Nephron (organoid): ENCODE measurements around the gene NKAIN2.

Experiments used
- H3K27ac Mint-ChIP-seq, 3 experiments: 2 replicates each; pipeline ENCODE4 v1.8.0; 2020; ENCODE audit warnings: mixed read lengths in 3 of 3, mild to moderate bottlenecking in 2 of 3, moderate library complexity in 1 of 3
- H3K27me3 Mint-ChIP-seq: 2 replicates; pipeline ENCODE4 v1.8.0; 2021; ENCODE audit warnings: low read depth, mild to moderate bottlenecking, moderate library complexity, mixed read lengths
- H3K36me3 Mint-ChIP-seq: 2 replicates; pipeline ENCODE4 v1.8.0; 2020; ENCODE audit warnings: low read depth, mixed read lengths
- H3K4me1 Mint-ChIP-seq: 2 replicates; pipeline ENCODE4 v1.8.0; 2020; ENCODE audit warnings: mixed read lengths
- H3K4me3 Mint-ChIP-seq, 3 experiments: 2 replicates each; pipeline ENCODE4 v1.8.0; 2020; ENCODE audit warnings: mild to moderate bottlenecking in 3 of 3, mixed read lengths in 3 of 3, moderate library complexity in 2 of 3
- H3K9me3 Mint-ChIP-seq: 2 replicates; pipeline ENCODE4 v1.8.0; 2020; ENCODE audit warnings: mixed read lengths
- TF ChIP-seq, protein P1 (sequence below), 3 experiments: fragments of 200-600 bp; sonication (generic); IDR thresholded peaks; one replicate each; pipeline ENCODE4 v1.5.0; 2021; ENCODE audit warnings: antibody characterized with exemption in 3 of 3; ENCODE audit not compliant: unreplicated experiment in 3 of 3

Gene NKAIN2

DNA sequence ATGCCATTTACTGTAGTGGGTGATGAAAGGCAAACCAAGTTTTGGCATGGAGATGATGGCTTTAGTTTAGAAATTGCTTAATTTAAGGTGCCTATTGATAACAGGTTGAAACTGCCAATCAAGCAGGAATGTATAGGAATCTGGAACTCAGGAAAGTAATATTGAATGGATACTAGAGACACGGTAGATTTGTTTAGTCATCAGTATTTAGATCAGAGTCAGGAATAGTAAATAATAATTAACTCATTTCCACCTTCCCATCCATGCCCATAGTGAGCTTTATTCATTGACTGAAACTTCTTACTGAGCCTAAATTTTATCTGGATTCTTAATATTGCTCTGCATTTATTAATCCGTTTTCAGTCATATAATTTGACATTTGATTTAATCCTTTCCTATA, 500.3 kb downstream of the NKAIN2 start:
- Mint-ChIP-seq H3K36me3 (peaks cover 4% of the 10 kb centered on the region), H3K27me3 (no peaks in the 10 kb centered on the region)
- TF ChIP-seq, protein P1, sequence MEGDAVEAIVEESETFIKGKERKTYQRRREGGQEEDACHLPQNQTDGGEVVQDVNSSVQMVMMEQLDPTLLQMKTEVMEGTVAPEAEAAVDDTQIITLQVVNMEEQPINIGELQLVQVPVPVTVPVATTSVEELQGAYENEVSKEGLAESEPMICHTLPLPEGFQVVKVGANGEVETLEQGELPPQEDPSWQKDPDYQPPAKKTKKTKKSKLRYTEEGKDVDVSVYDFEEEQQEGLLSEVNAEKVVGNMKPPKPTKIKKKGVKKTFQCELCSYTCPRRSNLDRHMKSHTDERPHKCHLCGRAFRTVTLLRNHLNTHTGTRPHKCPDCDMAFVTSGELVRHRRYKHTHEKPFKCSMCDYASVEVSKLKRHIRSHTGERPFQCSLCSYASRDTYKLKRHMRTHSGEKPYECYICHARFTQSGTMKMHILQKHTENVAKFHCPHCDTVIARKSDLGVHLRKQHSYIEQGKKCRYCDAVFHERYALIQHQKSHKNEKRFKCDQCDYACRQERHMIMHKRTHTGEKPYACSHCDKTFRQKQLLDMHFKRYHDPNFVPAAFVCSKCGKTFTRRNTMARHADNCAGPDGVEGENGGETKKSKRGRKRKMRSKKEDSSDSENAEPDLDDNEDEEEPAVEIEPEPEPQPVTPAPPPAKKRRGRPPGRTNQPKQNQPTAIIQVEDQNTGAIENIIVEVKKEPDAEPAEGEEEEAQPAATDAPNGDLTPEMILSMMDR (IDR thresholded peaks at IDR 0.05; ENCODE audit: unreplicated experiment in 3 of 3) = no peak

DNA sequence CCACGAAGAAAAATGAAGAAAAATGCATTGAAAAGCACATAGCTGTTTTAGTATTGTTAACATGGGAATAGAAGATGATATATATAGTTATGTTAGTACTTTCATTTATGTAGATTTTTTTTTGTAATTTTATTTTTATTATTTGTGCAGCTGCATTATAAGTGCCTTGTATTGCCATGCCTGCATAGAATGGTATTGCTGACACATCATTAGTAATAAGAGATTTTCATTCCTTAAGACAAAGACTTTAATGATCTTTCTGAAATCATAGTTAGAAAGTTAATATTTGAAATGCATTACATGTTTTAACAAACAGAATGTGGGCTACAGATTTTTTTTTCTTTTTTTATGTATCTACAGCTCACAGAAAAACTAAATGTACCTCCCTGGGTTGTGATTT, 506.5 kb downstream of the NKAIN2 start:
- TF ChIP-seq, protein P1 (IDR thresholded peaks at IDR 0.05; ENCODE audit: unreplicated experiment in 3 of 3) = no peak
- H3K9me3 Mint-ChIP-seq = no peaks in the 10 kb centered on the region
- H3K27ac Mint-ChIP-seq = no peak overlapping the region

More for the DNA sequence above, 500.3 kb downstream of the NKAIN2 start:
- no peak overlapping the region for H3K4me3 Mint-ChIP-seq
- peaks cover 3% of the 10 kb centered on the region for H3K9me3 Mint-ChIP-seq
- H3K27ac Mint-ChIP-seq = no peak overlapping the region
- no peaks in the 10 kb centered on the region for H3K4me1 Mint-ChIP-seq

DNA sequence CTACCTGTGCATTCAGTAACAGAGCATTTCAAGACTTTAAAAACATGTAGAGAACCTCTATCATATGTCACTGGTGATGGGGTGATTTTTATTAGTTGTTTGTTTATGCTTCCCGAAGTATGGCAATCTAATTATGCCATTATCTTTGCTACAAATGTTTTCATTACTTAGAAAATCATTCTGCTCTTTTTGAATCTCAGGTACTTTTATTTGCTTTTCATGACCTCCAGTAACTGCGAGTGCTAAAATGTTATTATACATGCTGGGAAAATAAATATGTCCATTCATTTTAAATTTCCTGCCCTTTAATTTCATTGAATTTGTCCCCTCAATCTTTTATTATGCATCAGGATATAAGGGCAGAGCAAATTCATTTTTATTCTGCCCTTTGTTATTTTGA, 515.7 kb downstream of the NKAIN2 start:
- no peaks in the 10 kb centered on the region for H3K36me3 Mint-ChIP-seq
- H3K4me3 Mint-ChIP-seq = no peak overlapping the region
- peaks cover 4% of the 10 kb centered on the region for H3K4me1 Mint-ChIP-seq
- peaks cover under 1% of the 10 kb centered on the region for H3K9me3 Mint-ChIP-seq
- no peak overlapping the region for H3K27ac Mint-ChIP-seq
- peaks cover 5% of the 10 kb centered on the region for H3K27me3 Mint-ChIP-seq
- TF ChIP-seq, protein P1 (IDR thresholded peaks at IDR 0.05; ENCODE audit: unreplicated experiment in 3 of 3) = no peak

More for the DNA sequence above, 506.5 kb downstream of the NKAIN2 start:
- H3K4me3 Mint-ChIP-seq = no peak overlapping the region
- H3K27me3 Mint-ChIP-seq = no peaks in the 10 kb centered on the region
- H3K36me3 Mint-ChIP-seq = no peaks in the 10 kb centered on the region
- peaks cover 9% of the 10 kb centered on the region for H3K4me1 Mint-ChIP-seq

DNA sequence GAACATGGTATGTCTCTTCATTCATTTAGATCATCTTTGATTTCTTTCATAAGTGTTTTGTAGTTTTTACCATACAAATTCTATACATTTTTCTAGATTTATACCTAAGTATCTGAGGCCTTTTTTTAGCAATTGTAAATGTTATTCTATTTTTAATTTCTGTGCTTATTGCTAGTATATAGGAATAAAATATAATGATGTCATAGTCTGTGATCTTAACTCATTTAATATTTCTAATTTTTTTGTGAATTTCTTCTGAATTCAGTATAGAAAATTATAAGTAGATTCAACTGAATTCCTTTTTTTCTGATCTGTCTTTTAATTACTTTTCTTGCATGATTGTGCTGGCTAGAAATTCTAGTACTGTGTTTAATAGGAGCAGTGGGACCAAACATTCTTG, 520.6 kb downstream of the NKAIN2 start:
- Mint-ChIP-seq H3K27ac (no peak overlapping the region), H3K9me3 (peaks cover 2% of the 10 kb centered on the region), H3K27me3 (no peaks in the 10 kb centered on the region), H3K4me1 (no peaks in the 10 kb centered on the region), H3K4me3 (no peak overlapping the region), H3K36me3 (no peaks in the 10 kb centered on the region)
- TF ChIP-seq, protein P1 (IDR thresholded peaks at IDR 0.05; ENCODE audit: unreplicated experiment in 3 of 3) = no peak

DNA sequence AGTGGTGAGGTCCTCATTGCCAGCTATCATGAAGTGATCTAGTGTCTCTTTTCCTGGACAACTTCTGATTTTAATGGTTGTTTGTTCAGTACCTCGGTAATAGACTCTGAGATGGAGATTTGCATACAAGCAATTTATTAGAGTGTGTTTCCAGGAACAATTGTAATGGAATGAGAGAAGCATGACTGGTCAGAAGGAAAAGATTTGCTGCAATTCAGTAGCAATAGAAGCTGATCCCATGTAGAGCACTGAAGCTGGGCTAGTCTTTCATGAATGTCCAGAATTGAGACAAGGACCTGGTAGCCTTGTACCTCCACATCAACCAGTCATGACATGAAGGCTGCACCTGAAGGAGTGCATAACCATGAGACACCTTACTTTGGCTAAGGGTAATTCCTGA, 526.5 kb downstream of the NKAIN2 start:
- Mint-ChIP-seq H3K27me3 (no peaks in the 10 kb centered on the region), H3K9me3 (no peaks in the 10 kb centered on the region), H3K36me3 (no peaks in the 10 kb centered on the region), H3K4me3 (no peak overlapping the region), H3K4me1 (no peaks in the 10 kb centered on the region), H3K27ac (no peak overlapping the region)
- TF ChIP-seq, protein P1 (IDR thresholded peaks at IDR 0.05; ENCODE audit: unreplicated experiment in 3 of 3) = no peak

DNA sequence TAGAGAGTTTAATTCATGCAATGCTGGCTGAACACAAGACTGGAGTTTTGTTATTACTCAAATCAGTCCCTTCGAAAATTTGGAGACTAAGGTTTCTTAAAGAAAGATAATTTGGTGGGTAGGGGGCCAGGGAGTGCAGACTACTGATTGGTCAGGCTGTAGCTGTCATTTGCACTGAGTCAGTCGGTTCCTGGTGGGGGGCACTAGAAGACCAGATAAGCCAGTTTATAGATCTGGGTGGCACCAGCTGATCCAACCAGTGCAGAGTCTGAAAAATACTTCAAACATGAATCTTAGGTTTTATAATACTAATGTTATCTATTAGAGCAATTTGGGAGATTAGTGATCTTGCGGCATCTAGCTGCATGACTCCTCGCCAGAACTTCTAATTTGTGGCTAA, 530.7 kb downstream of the NKAIN2 start:
- H3K4me3 Mint-ChIP-seq = no peak overlapping the region
- H3K4me1 Mint-ChIP-seq = no peaks in the 10 kb centered on the region
- no peaks in the 10 kb centered on the region for H3K9me3 Mint-ChIP-seq
- TF ChIP-seq, protein P1 (IDR thresholded peaks at IDR 0.05; ENCODE audit: unreplicated experiment in 3 of 3) = no peak
- H3K27ac Mint-ChIP-seq = no peak overlapping the region
- no peaks in the 10 kb centered on the region for H3K36me3 Mint-ChIP-seq
- no peaks in the 10 kb centered on the region for H3K27me3 Mint-ChIP-seq
